Left lung (tissue), 10 donors: Measurements from ENCODE around the gene ITGA3. TPM values are rescaled to one million over a fixed set of nuclear protein-coding genes. Genes with fewer than 3 reads are reported as not detected.
A peak's percentile ranks its signal among the peaks of the same experiment; 100 is the strongest.

Experiments used
- ATAC-seq: fragments of 200-7000 bp; cut with Tn5 transposase; one replicate; pipeline ENCODE4 v1.9.1; 2020; ENCODE audit warnings: moderate library complexity
- DNase-seq, 4 donors: peaks; one replicate each; pipeline ENCODE4 v3.0.0-alpha.2; 2013 to 2020
- H3K27ac ChIP-seq, 2 donors: fragments of 200-600 bp; sonication (generic) in 1 of 2; one replicate each; pipeline versions ENCODE4 v1.5.0 to v1.8.0; 2020 to 2021
- H3K27me3 ChIP-seq, 2 donors: fragments of 200-600 bp; sonication (generic) in 1 of 2; one replicate each; pipeline versions ENCODE4 v1.5.0 to v1.8.0; 2020 to 2021
- H3K36me3 ChIP-seq, 2 donors: fragments of 200-600 bp; sonication (generic) in 1 of 2; one replicate each; pipeline versions ENCODE4 v1.5.0 to v1.8.0; 2020 to 2021
- H3K4me1 ChIP-seq, 2 donors: fragments of 200-600 bp; one replicate each; pipeline ENCODE4 v1.8.0; 2021
- H3K4me3 ChIP-seq, 2 donors: fragments of 200-600 bp; sonication (generic) in 1 of 2; one replicate each; pipeline versions ENCODE4 v1.5.0 to v1.8.0; 2020 to 2021; ENCODE audit warnings: mild to moderate bottlenecking in 1 of 2
- H3K9me3 ChIP-seq, 2 donors: fragments of 200-600 bp; sonication (generic) in 1 of 2; one replicate each; pipeline versions ENCODE4 v1.5.0 to v1.8.0; 2020 to 2021
- intact Hi-C, 2 donors: fragments of 100-400 bp; cut with DNase I; formaldehyde crosslinking; loops; one replicate each; pipeline versions ENCODE4 v1.11.2 to v1.14.2; 2022
- polyA plus RNA-seq, 6 donors: library from polyadenylated mRNA; unstranded; fragments of 120-200 nt; gene quantifications; one replicate each; pipeline ENCODE4 v1.2.1, GENCODE V29; 2013; ENCODE audit not compliant: insufficient read length in 6 of 6
- total RNA-seq, 2 donors: library from RNA; stranded (reverse); fragmentation: NEBNext Ultra II Directional; extraction: Animal tissue kit (Norgen Biotek cat#: 25700); gene quantifications; one replicate each; pipeline ENCODE4 v1.2.1, GENCODE V29; 2021
- TF ChIP-seq, protein P1 (sequence below), 2 donors: fragments of 200-600 bp; sonication (generic) in 1 of 2; IDR thresholded peaks; one replicate each; pipeline versions ENCODE4 v1.5.0 to v1.8.0; 2021; ENCODE audit warnings: antibody characterized with exemption in 2 of 2
- donor health status: DM: no; HTN: yes; CAD: no.
- donor health status: DM: no; HTN: no; CAD: no.

The ITGA3 gene
- total and polyA plus RNA-seq, 8 donors, result 43.0 to 311 (median 56.5) TPM

DNA sequence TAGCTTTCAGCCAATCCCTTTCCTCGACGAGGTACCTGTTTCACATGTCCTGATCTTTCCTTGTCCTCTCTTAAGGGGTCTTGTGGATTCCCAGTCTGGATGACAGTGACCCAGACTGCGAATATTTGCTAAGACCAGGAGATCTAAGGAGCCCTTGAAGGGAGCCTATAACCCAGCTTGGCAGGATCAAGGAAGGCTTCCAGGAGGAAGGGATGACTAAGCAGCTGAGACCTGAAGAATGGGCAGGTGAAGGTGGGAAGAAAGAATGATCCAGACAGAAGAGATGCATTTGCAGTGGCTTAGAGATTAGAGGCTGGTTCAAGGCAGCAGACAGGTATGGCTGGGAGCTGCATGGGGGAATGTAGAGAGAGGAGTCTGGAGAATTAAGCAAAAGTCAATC is 37.3 kb downstream of the ITGA3 start:
- H3K36me3 ChIP-seq, result peaks cover 0 to 36% of the 10 kb centered on the region in 2 donors
- no peak overlapping the region for H3K4me3 ChIP-seq
- H3K4me1 ChIP-seq, result peaks cover 5 to 21% of the 10 kb centered on the region in 2 donors
- ATAC-seq (no peak), DNase-seq (no peak)
- no peaks in the 10 kb centered on the region for H3K9me3 ChIP-seq
- H3K27ac ChIP-seq, result no peak overlapping the region
- TF ChIP-seq, protein P1, sequence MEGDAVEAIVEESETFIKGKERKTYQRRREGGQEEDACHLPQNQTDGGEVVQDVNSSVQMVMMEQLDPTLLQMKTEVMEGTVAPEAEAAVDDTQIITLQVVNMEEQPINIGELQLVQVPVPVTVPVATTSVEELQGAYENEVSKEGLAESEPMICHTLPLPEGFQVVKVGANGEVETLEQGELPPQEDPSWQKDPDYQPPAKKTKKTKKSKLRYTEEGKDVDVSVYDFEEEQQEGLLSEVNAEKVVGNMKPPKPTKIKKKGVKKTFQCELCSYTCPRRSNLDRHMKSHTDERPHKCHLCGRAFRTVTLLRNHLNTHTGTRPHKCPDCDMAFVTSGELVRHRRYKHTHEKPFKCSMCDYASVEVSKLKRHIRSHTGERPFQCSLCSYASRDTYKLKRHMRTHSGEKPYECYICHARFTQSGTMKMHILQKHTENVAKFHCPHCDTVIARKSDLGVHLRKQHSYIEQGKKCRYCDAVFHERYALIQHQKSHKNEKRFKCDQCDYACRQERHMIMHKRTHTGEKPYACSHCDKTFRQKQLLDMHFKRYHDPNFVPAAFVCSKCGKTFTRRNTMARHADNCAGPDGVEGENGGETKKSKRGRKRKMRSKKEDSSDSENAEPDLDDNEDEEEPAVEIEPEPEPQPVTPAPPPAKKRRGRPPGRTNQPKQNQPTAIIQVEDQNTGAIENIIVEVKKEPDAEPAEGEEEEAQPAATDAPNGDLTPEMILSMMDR (IDR thresholded peaks at IDR 0.05), result no peak
- H3K27me3 ChIP-seq, result no peaks in the 10 kb centered on the region
- intact Hi-C loops, result no loop called here

DNA sequence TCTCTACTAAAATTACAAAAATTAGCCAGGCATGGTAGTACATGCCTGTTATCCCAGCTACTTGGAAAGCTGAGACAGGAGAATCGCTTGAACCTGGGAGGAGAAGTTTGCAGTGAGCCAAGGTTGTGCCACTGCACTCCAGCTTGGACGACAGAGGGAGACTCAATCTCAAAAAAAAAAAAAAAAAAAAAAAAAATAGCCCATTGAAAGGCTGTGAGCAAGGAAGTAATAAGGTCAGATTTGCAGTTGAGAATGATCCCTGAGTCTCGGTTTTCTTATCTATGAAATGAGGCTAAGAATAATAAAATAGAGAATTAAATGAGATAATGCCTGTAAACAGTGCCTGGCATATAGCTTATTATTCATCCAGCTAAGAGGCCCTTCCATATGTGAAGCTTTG is 37.9 kb downstream of the ITGA3 start:
- H3K27me3 ChIP-seq, result no peaks in the 10 kb centered on the region
- peaks cover 0 to 31% of the 10 kb centered on the region in 2 donors for H3K36me3 ChIP-seq
- peak overlapping the region in 1 of 2 donors; percentile 78 for H3K27ac ChIP-seq
- no peak overlapping the region for H3K4me3 ChIP-seq
- intact Hi-C loops, result no loop called here
- H3K4me1 ChIP-seq, result peaks cover 5 to 21% of the 10 kb centered on the region in 2 donors
- no peak for DNase-seq
- TF ChIP-seq, protein P1 (IDR thresholded peaks at IDR 0.05), result no peak
- H3K9me3 ChIP-seq, result no peaks in the 10 kb centered on the region
- no peak for ATAC-seq

DNA sequence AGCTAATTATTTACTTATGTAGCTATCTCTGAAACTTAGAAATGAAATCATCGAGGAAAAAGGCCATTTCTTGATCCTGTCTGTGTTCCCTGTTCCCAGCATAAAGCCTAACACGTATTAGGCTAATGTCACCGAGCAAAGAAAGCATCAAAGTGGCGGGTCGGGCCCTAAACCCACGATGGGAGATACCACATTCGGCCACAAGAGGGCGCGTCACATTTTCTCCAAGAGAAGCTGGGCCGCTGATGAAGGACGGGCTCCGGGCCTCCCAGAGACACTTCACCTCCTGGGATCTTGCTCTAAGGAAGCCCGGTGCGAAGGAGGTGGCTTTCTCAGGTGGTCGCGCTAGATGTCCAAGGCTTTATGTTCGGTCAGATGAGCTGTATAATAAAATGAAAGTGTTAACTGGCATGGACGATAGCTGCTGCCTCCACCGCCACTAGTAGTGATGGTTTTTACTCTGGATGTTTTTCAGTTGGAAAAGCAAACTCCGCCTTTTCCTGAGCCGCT is 38.4 kb downstream of the ITGA3 start:
- intact Hi-C loops, result no loop called here
- ATAC-seq (peak; percentile 84), DNase-seq (peak; percentile 89 to 94 (median 91))
- Histone ChIP-seq H3K9me3 (no peaks in the 10 kb centered on the region), H3K27ac (peak overlapping the region; percentile 69 to 78), H3K4me3 (peak overlapping the region; percentile 78 to 91), H3K4me1 (peaks cover 5 to 21% of the 10 kb centered on the region in 2 donors), H3K27me3 (no peaks in the 10 kb centered on the region), H3K36me3 (peaks cover 0 to 29% of the 10 kb centered on the region in 2 donors)
- TF ChIP-seq, protein P1 (IDR thresholded peaks at IDR 0.05), result peak; percentile 89 to 96

DNA sequence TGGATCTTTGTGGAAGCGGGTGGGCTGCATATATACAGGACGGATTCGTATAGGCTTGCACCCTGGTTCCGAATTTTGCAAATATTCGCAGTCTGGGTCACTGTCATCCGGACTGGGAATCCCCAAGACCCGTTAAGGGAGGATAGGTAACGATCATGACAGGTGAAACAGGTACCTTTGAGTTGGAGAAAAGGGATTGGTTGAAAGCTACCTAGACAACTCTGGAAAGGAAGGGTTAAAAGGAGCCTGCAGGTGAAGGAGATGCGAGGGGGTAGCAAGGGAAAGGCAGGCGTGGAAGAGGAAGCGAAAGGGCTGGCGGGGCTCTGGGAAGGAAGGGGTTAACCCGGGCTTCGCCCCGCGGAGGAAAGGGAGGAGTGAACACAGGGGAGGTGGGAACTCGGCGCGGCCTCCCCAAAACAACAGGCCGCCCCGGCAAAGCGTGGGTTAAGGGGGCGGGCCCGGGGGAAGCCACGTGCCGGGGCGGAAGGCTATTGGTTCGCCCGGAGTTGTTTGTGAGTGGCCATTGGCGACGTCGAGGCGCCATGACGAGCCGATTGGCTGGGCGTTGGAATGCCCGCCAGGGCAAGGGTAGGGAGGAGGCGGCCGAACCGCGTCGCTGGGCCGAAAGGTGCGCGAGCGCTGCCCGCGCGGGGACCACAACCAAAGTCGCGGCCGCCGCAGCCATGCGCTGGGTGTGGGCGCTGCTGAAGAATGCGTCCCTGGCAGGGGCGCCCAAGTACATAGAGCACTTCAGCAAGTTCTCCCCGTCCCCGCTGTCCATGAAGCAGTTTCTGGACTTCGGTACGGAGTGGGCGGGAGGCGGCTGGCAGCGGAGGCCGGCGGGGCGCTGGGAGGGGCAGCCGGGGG is 39.1 kb downstream of the ITGA3 start, which contains the start of gene PDK2:
TSS of gene PDK2 (plus strand) at position 599 of the 867 bp plus-strand sequence. CDS start at position 684, 85 bp downstream.
- intact Hi-C loops, result no loop called here
- Histone ChIP-seq H3K4me1 (peaks cover 5 to 21% of the 10 kb centered on the region in 2 donors), H3K4me3 (peak within 1 kb of the TSS; percentile 78 to 91), H3K36me3 (peaks cover 0 to 23% of the 10 kb centered on the region in 2 donors), H3K27me3 (no peaks in the 10 kb centered on the region), H3K9me3 (no peaks in the 10 kb centered on the region), H3K27ac (peak within 1 kb of the TSS; percentile 69 to 78)
- TF ChIP-seq, protein P1 (IDR thresholded peaks at IDR 0.05), result no peak
- peak; percentile 94 to 98 (median 96) for DNase-seq
- ATAC-seq, result peak; percentile 96

DNA sequence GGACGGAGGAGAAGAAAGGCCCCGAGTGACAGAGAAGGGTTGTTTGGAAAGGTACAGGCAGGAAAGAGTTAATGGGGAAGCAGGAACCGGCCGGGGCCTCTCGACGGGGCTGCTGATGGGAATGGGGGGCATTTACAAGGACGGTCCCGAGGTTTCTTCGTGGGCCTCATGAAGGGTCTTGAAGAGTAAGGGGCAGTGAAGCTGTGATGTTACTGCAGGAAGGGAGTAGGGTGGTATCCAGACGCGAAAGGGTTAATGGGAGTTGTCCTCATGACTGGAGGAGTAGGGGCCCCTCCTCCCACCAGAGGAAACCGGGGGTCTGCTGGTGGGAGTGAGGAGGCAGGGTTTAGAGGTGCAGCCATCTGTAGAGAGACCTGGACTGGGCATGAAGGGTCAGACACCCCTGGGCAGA is 39.7 kb downstream of the ITGA3 start:
- H3K27ac ChIP-seq, result peak overlapping the region; percentile 65 to 78
- TF ChIP-seq, protein P1 (IDR thresholded peaks at IDR 0.05), result no peak
- peaks cover 5 to 21% of the 10 kb centered on the region in 2 donors for H3K4me1 ChIP-seq
- peaks cover 0 to 18% of the 10 kb centered on the region in 2 donors for H3K36me3 ChIP-seq
- peak overlapping the region; percentile 78 to 91 for H3K4me3 ChIP-seq
- H3K27me3 ChIP-seq, result no peaks in the 10 kb centered on the region
- no peaks in the 10 kb centered on the region for H3K9me3 ChIP-seq
- intact Hi-C loops, result no loop called here
- ATAC-seq, result no peak
- peak in 1 of 4 donors; percentile 33 for DNase-seq
